Tibial nerve (tissue), 4 donors: ENCODE results near the gene COX4I2.

Experiments
- CTCF ChIP-seq, 5 experiments: fragments of 200-600 bp in 3 of 5; fragments of 450-650 bp in 2 of 5; sonication (generic) in 3 of 5; IDR thresholded peaks; one replicate each; pipeline ENCODE4 v1.5.1; 2016 to 2019; ENCODE audit warnings: antibody characterized with exemption in 5 of 5, mild to moderate bottlenecking in 3 of 5, moderate library complexity in 2 of 5
- EP300 ChIP-seq, 2 donors: sonication (generic); formaldehyde crosslinking; IDR thresholded peaks; one replicate each; pipeline ENCODE4 v1.6.1; 2017; ENCODE audit warnings: antibody characterized with exemption in 2 of 2, mild to moderate bottlenecking in 1 of 2
- POLR2A ChIP-seq, 2 donors: fragments of 450-650 bp; IDR thresholded peaks; one replicate each; pipeline ENCODE4 v1.6.1; 2017; ENCODE audit warnings: antibody characterized with exemption in 2 of 2, mild to moderate bottlenecking in 2 of 2, moderate library complexity in 2 of 2

GRCh38 chr20:31604567-31605030 lies 33.1 kb upstream of the COX4I2 start:
- no peak for TF ChIP-seq CTCF (IDR thresholded peaks at IDR 0.05)
- no peak for TF ChIP-seq POLR2A (IDR thresholded peaks at IDR 0.05)
- no peak for TF ChIP-seq EP300 (IDR thresholded peaks at IDR 0.05)
